GM12875 (cell line): ENCODE data around the gene ISG20.

Experiments
- H3K4me3 ChIP-seq: one replicate; pipeline ENCODE4 v1.5.1; 2011; ENCODE audit warnings: low read depth, low read length, control low read depth
- CTCF ChIP-seq: IDR thresholded peaks from 2 replicates; pipeline ENCODE4 v1.5.1; 2011; ENCODE audit warnings: low read depth, mild to moderate bottlenecking, control low read depth, inconsistent platforms, low read length, moderate library complexity, borderline replicate concordance; ENCODE audit not compliant: insufficient read depth

ISG20 gene

GRCh38 chr15:88624156-88624970 is 14.5 kb upstream of the ISG20 start:
- peak overlapping the region; percentile 18 for H3K4me3 ChIP-seq
- TF ChIP-seq CTCF: peak; percentile 49

- H3K4me3 ChIP-seq: no peak overlapping the region
- no peak for TF ChIP-seq CTCF
These were observed 13.8 kb upstream of the ISG20 start for GRCh38 chr15:88624971-88625490.

GRCh38 chr15:88625943-88626741 is 12.7 kb upstream of the ISG20 start:
- no peak overlapping the region for H3K4me3 ChIP-seq
- TF ChIP-seq CTCF: no peak

GRCh38 chr15:88627463-88627862 is 11.4 kb upstream of the ISG20 start:
- no peak overlapping the region for H3K4me3 ChIP-seq
- no peak for TF ChIP-seq CTCF

- TF ChIP-seq CTCF: no peak
- no peak overlapping the region for H3K4me3 ChIP-seq
These were observed 10.7 kb upstream of the ISG20 start for GRCh38 chr15:88628018-88628654.

GRCh38 chr15:88629071-88629470 is 9.7 kb upstream of the ISG20 start:
- TF ChIP-seq CTCF: no peak
- no peak overlapping the region for H3K4me3 ChIP-seq
